HTERT RPE-1 (cell line): Measurements from ENCODE around the gene THADA.

Experiments
- in situ Hi-C: fragments of 300-500 bp; cut with MboI; formaldehyde crosslinking; loops from 4 replicates; pipeline ENCODE4 v1.14.3; 2020; ENCODE audit warnings: low sequenced_read_pairs

Gene THADA

GRCh38 chr2:43220229-43220751 is 375.5 kb downstream of the THADA start:
- in situ Hi-C loops, result no loop called here

GRCh38 chr2:43219383-43220228 is 376.2 kb downstream of the THADA start:
- in situ Hi-C loops, result no loop called here

GRCh38 chr2:43218702-43219382 is 377.0 kb downstream of the THADA start:
- in situ Hi-C loops, result no loop called here

GRCh38 chr2:43218155-43218701 is 377.6 kb downstream of the THADA start:
- in situ Hi-C loops, result no loop called here

- in situ Hi-C loops, result no loop called here
These were observed 378.3 kb downstream of the THADA start for GRCh38 chr2:43217228-43218154.

- in situ Hi-C loops, result no loop called here
These were observed 379.2 kb downstream of the THADA start for GRCh38 chr2:43216629-43217028.

GRCh38 chr2:43215673-43216255 is 380.1 kb downstream of the THADA start:
- in situ Hi-C loops, result no loop called here

GRCh38 chr2:43214253-43214652 is 381.6 kb downstream of the THADA start:
- in situ Hi-C loops, result no loop called here

- in situ Hi-C loops, result no loop called here
These were observed 382.9 kb downstream of the THADA start for GRCh38 chr2:43212931-43213330.

- in situ Hi-C loops, result no loop called here
These were observed 383.5 kb downstream of the THADA start for GRCh38 chr2:43212216-43212835.

- in situ Hi-C loops, result no loop called here
These were observed 385.2 kb downstream of the THADA start for GRCh38 chr2:43210467-43211303.

- in situ Hi-C loops, result no loop called here
These were observed 385.7 kb downstream of the THADA start for GRCh38 chr2:43210125-43210466.

- in situ Hi-C loops, result no loop called here
These were observed 386.6 kb downstream of the THADA start for GRCh38 chr2:43209204-43209717.

- in situ Hi-C loops, result no loop called here
These were observed 388.1 kb downstream of the THADA start for GRCh38 chr2:43207553-43208300.

GRCh38 chr2:43206602-43207001 is 389.2 kb downstream of the THADA start:
- in situ Hi-C loops, result no loop called here

GRCh38 chr2:43203373-43203772 is 392.5 kb downstream of the THADA start:
- in situ Hi-C loops, result no loop called here

- in situ Hi-C loops, result no loop called here
These were observed 393.5 kb downstream of the THADA start for GRCh38 chr2:43202289-43202688.

GRCh38 chr2:43201497-43201896 is 394.3 kb downstream of the THADA start:
- in situ Hi-C loops, result no loop called here
